Subcutaneous adipose tissue (tissue), 4 donors: ENCODE results near the gene KLK2. TPM values are rescaled to one million over a fixed set of nuclear protein-coding genes. Genes with fewer than 3 reads are reported as not detected.

Experiments
- CTCF ChIP-seq: fragments of 450-650 bp; IDR thresholded peaks from one replicate; pipeline ENCODE4 v1.5.1; 2016; ENCODE audit warnings: low read depth, mild to moderate bottlenecking, control low read depth, antibody characterized with exemption, moderate library complexity
- total RNA-seq, 4 donors: library from RNA; depleted of rRNA; stranded (reverse); fragments of >200 nt; gene quantifications; one replicate each; pipeline ENCODE4 v1.1.0, GENCODE V29; 2016

The KLK2 gene
- total RNA-seq, 4 donors from 2014 or later = 0.44 TPM; not detected in 3

- no peak for TF ChIP-seq CTCF
Measured at GRCh38 chr19:50854636-50855410, 18.4 kb upstream of the KLK2 start, which contains the start of gene KLK3. KLK3 (plus strand) TSS chr19:50854915; CDS start chr19:50854956, 41 bp downstream.

- no peak for TF ChIP-seq CTCF
Measured at GRCh38 chr19:50857366-50857765, 15.9 kb upstream of the KLK2 start.

GRCh38 chr19:50858886-50859285 is 14.4 kb upstream of the KLK2 start:
- TF ChIP-seq CTCF = no peak

- no peak for TF ChIP-seq CTCF
Measured at GRCh38 chr19:50859849-50860248, 13.4 kb upstream of the KLK2 start.

GRCh38 chr19:50861010-50861409 is 12.2 kb upstream of the KLK2 start:
- TF ChIP-seq CTCF = no peak

- no peak for TF ChIP-seq CTCF
Measured at GRCh38 chr19:50861496-50862286, 11.5 kb upstream of the KLK2 start.

- no peak for TF ChIP-seq CTCF
Measured at GRCh38 chr19:50869479-50869878, 3.8 kb upstream of the KLK2 start.
